ENCODE results near the gene ZNF740.
A peak's percentile ranks its signal among the peaks of the same experiment; 100 is the strongest.
"Not testable (repeated sequence)": the region's sequence is repeated elsewhere in the genome, so short reads cannot be mapped to it uniquely, and the experiment has no call there.

Gene ZNF740

DNA sequence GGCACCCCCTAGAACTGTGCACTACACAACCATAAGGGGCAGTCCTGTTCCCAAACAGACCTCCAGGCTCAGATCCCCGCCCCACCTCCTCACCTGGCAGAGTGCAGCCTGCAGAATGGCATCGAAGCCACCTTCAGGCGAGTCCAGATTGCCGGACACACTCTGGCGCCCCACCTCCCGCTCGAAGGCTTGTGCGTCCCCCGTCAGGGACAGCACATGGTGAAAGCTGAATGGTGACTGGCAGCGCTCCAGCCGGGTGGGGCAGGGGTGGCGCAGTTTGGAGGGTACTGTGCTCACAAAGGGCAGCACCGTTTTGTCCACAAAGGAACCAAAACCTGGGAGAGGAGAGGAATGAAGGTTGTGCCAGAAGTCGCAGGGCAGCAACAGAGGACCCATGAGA lies 16.0 kb downstream of the ZNF740 start:
- no peak for DNase-seq

DNA sequence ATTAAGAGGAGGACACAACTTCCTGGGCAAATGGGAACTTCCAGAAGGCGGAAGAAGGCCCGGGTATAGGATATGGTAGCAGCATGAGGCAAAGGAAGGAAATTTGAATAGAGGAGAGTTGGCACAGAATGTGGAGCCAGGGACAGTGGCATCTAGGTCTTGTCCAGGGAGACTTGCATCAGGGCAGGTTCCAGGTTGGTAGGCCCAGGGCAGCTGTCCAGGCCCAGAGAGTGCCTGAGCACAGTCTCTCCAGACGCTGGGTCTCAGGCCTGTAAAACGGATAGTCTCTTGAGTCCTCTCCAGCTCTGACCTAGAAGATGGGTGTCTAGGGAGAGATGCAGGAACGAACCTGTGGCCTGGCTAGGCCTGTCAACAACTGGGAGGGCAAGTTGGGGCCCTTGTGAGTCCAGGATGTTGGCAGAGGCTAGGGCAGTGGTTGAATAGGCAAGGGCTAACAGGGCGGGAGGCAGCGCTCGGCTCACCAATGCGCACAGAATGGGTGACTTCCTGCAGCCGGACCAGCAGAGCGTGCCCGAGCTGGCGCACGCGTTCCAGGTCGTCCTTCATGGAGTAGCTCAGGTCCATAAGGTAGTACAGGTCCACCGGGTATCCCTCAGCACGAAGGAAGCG lies 16.6 kb downstream of the ZNF740 start:
- DNase-seq = no peak

DNA sequence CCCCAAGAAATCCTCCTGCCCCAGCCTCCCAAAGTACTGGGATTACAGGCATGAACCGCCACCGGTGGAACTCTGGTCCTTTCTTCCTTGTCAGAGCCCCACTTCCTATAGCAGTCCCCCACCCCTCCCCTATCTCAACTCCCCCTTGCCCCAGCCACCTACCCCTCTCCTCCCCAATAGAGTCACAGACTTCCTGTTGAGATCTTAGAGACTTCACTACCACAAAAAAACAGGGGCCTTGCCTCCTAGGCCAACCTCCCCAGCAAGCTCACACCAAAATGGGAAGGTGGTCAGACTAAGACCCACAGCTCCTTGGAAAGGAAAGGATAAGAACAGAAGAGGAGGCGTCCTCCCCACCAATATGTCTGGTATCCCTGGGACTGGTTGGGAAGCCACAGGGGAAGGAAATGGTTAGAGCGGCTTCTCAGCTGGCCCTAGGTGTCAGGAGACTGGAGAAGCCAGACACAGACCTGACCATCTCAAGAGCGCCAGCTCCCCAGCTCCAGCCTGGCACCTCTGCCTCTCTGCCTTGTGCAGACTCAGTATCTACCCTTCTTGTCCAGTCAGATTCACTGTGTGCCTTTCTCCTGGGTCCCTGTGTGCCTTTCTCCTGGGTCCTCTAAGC lies 18.1 kb downstream of the ZNF740 start:
- no peak for DNase-seq

- no peak for DNase-seq
These were observed 19.2 kb downstream of the ZNF740 start for GRCh38 chr12:53199700-53200099.

GRCh38 chr12:53200107-53200457 lies 19.6 kb downstream of the ZNF740 start:
- no peak for DNase-seq

DNA sequence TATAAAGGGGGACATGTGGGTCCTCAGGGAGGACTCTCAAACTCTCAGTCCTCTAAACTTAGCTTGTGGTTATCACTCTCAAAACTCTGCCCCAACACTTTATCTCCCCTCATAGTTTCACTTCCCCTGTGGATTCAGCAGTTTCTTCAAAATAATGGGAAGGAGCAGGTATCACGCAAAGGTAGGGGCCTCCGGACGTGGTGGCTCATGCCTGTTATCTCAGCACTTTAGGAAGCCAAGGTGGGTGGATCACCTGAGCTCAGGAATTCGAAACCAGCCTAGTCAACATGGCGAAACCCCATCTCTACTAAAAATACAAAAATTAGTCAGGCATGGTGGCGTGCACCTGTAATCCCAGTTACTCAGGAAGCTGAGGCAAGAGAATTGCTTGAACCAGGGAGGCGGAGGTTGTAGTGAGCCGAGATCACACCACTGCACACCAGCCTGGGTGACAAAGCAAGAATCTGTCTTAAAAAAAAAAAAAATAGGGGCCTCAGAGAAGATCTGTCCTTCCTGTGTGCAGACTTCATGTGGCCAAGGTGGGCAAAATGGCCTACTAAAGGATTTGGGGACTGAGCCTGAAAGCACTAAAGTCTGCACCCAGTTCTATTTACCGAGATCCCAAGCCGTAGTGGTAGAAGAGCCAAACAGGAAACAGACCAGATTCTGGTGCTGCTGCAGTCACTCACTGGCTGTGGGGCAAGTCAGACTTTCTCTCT lies 20.1 kb downstream of the ZNF740 start:
- DNase-seq = peak; percentile 52

- no peak for DNase-seq
These were observed 20.6 kb downstream of the ZNF740 start for GRCh38 chr12:53201177-53201541.

DNA sequence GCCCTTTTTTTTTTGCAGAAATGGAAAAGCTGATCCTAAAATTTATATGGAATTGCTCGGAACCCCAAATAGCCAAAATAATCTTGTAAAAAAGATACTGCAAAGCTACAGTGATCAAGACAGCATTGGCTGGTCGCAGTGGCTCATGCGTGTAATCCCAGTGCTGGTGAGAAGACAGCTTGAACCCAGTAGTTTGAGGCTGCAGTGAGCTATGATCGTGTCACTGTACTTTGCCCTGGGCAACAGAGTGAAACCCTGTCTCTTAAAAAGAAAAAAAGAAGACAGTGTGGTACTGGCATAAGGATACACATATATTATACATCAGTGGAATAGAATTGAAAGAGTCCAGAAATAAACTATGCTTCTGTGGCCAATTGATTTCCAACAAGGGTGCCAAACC lies 21.1 kb downstream of the ZNF740 start:
- DNase-seq = no peak

GRCh38 chr12:53202316-53202715 lies 21.8 kb downstream of the ZNF740 start:
- not testable (repeated sequence) for DNase-seq

DNA sequence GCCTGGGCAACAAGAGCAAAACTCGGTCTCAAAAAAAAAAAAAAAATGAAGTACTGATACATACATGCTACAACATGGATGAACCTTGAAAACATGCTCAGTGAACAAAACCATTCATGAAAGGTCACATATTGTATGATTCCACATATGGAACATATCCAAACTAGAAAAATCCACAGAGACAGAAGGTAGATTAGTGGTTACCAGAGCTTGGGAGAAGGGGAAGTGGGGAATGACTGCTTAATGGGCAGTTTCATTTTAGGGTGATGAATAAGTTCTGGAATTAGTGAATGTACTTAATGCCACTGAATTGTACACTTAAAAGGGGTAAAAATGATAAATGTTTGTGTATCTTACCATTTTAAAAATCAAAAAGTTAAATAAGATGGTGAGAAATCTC lies 23.8 kb downstream of the ZNF740 start:
- no peak for DNase-seq

GRCh38 chr12:53205747-53206419 lies 25.4 kb downstream of the ZNF740 start:
- peak; percentile 82 for DNase-seq

DNA sequence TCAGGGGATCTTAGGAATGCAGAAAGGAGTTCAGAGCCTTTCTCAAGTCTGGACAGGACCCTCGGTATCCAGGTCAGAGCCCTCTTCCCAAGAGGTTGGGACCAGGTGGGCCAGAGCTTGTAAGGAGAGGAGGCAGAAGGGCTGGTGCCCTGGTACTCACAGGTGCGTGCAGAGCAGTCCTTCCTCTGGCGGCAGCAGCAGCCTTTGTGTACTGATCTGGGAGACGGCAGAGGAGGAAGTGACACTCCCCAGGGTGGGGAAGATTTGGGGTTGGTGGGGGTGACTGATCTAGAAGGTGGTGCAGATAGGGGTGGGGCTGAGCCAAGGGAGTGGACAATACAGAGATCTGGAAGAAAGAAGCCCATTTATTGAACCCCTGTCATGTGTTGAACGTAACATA lies 26.5 kb downstream of the ZNF740 start, which contains the start of gene ITGB7:
ITGB7 (minus strand) TSS at position 210 of the 400 bp plus-strand sequence. CDS start 6,808 bp downstream, outside the sequence.
- DNase-seq = peak; percentile 63

- DNase-seq = no peak
These were observed 27.9 kb downstream of the ZNF740 start for GRCh38 chr12:53208435-53208834.

DNA sequence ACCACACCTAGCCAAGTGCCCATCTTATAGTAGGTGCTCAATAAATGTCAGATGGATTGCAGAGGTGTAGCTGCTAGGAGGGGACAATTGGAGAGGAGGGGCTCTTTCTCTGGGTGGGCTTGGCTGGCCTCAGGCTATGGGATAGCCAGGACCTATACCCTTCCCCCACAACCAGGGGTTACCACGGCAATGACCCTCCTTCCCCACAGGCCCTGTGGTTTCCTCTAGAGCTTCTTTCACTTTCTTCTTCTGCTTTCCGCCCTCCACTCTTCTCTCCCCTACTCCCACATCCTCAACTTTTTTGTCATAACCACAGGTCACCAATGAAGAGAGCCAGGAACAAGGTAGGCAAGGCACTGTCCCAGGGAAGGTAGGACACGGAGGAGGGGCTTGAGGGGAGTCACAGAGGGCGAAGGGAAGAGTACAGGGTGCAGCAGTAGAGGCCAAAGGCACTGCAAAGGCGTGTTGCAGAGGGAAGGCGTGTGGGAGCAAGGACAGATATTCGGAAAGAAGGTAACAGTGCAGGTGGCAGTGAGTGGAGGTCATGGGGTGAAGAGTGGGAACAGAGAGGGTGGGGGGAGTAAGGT lies 28.4 kb downstream of the ZNF740 start:
- DNase-seq = no peak

DNA sequence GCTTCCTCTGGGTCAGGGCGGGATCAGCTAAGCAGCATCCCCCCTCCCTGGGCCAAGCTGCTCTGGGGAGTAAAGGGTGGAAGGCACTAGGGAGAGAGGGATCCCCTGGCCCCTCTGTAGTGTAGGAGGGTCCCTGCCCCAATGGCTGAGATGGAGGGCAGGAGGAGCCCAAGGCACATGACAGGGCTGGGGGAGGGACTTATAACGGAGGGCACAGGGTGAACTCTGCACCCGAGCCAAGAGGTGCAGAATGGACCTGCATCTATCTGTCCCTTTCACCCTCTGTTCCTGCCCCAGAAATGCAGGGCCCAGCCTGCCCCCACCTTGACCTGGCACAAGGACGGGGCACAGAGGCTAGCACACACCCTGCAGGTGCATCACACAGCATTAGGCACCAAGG lies 30.3 kb downstream of the ZNF740 start:
- no peak for DNase-seq

DNA sequence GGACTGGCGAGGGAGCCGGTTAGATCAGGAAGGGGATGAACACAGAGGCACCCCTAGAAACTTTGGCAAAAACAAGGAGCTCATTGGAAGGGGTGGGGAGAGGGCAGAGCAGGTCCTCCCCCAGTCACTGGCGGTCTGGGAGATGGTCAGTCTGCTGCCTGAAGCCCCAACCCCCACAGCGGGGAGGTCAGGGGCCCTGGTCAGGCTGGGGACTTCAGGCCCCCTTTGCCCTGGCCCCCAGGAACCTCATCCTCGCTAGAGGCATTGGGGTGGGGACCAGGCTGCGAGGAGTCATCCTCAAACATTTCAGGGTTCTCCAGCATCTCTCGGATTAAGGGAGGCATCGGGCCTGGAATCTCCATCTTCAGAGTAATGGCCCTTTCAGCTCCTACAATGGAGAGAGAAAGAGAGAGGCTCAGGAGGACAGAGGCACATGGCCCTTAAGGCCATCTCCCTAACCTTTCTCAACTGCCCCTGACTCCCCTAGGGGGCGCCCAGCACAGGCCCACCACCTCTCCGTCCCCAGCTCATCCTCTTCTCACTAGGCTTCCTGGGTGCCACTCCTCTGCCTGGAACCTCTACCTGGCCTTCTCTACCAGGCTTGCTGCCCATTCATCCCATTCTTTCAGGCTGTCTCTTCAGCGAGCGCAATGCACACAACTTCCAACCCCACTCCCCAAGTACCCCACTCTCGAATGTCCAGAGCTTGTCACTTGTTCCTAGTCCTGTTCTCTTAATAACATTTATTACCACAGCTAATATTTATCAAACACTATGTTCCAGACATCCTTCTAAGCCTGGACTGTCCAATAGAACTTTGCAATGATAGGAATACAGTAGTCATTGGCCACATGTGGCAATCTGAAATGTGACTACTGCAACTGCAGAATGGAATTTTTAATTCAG lies 31.2 kb downstream of the ZNF740 start:
- no peak for DNase-seq

DNA sequence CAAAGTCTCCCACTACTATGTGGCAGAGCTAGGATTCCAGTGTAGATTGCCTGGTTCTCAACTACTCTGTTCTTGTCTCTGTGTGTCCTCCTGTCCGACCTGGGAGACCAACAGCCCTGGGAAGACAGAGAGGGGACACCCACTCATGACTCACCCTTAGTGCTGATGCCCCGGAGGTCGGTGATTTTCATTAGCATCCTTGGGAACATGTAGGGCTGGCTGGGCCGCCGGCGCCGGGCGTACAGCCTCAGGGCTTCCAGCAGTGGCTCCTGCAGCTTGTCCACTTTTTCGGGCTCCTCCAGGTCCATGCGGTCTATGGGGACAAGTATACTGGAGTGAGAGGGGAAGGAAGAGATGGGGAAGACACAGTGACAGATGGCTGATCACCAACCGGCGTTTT lies 32.4 kb downstream of the ZNF740 start:
- DNase-seq = no peak

DNA sequence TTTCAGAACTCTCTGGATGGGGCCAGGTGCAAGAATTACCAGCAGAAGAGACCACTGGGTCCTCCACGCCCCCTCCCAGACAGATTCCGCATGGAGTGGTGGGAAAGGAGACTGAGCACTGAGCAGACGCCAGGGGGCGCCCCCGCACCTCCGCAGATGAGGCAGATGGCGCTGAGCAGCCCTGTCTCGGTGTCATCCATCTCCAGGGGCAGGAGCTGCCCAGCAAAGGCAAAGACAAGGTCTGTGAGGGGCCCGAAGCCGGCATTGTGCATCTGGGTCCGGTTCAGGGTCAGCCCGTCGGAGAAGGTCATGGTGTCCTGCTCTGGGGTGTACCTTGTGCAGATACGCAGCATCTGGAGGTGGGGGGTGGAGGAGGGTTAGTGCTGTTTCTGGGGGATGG lies 32.8 kb downstream of the ZNF740 start:
- DNase-seq = peak; percentile 83

DNA sequence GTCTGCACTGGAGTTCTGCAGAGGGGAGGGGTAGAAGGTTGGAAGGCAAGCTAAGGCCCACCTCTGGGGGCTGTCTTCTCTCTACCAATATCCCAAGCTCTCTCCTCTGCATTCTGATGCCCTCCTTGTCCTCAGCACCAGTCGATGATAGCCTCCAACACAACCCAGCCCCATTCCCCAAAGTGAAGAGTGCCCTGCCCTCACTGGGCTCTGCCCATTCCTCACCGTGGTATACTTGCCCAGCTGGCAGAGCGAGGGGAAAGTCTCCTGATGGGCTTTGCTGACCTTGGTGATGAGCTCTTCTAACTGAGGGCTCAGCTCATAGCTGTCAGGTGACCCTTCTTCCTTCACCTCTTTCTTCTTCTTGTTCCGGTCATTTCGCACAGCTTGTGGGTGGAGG lies 33.7 kb downstream of the ZNF740 start:
- no peak for DNase-seq

DNA sequence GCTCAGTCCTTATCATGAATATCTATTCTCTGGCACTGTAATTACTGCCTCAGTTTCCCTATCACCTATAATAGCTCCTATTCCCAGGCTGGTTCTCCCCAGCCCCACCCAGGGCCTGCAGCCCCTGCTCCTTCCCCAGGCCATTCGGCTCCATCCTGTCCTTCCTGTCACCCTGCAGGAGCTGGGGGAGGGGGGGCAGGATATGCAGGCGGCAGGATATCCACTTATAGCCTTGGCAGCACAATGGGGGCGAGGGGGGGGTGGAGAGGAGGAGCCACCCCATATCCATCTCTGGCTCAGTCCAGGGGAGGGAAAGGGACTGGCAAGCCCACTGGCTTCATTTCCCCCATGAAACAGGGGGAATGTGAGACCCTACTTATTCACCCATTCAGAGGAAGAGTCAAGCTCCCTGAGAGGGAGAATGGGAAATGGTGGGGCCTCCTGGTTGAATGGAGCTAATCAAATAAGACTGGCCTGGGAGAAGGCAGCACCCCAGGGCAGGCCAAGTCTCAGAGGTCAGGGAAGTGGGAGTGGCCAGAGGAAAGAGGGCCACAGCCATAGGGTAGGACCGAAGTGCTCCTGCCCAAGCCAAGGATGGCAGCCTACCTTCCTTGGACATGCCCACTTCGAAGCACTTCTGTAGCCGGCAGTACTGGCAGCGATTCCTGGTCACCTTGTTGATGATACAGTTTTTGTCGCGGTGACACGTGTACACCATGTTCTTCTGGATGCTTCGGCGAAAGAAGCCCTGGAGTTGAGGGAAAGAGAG lies 34.3 kb downstream of the ZNF740 start:
- no peak for DNase-seq

GRCh38 chr12:53215497-53215896 lies 35.0 kb downstream of the ZNF740 start:
- no peak for DNase-seq
